ENCODE results near the gene SQOR. TPM values are rescaled to one million over a fixed set of nuclear protein-coding genes. Genes with fewer than 3 reads are reported as not detected.
A peak's percentile ranks its signal among the peaks of the same experiment; 100 is the strongest.

SQOR gene
- total and polyA plus RNA-seq, 2 experiments from 2014 or later: 0.23 TPM; not detected in 1

DNA sequence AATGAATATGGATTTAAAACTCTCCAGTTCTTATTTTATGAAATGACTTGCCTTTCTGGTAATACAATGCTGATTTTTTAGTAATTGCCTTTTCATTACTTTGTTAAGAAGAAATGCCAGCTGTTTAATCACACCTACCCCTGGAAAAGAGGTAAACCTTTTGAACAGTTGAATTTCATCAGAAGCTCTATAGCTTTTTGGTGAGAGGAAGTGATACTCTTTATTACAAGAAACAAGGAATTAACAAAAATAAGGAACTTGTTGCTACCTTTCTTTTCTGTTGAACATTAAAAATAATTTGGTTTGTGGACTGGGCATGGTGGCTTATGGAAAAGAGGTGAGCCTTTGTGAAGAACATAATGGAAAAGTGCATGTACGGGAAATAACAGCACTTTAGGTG lies 28.0 kb upstream of the SQOR start:
- ATAC-seq (no peak), DNase-seq (ENCODE audit: low spot score) (no peak)
- Histone ChIP-seq H3K9me2 (ENCODE audit: insufficient read depth) (no peaks in the 10 kb centered on the region), H3K4me2 (no peak overlapping the region), H4K20me1 (replicated peaks; ENCODE audit: insufficient read depth) (peaks cover 8% of the 10 kb centered on the region), H3K4me1 (ENCODE audit: insufficient read depth) (no peaks in the 10 kb centered on the region), H3K79me2 (replicated peaks; ENCODE audit: insufficient read depth) (peaks cover 6% of the 10 kb centered on the region; the same call in 1 of the 2 replicates), H3K27ac (ENCODE audit: low read depth) (no peak overlapping the region), H3F3A (replicated peaks; ENCODE audit: low read depth) (no peaks in the 10 kb centered on the region), H3K36me3 (ENCODE audit: insufficient read depth) (no peaks in the 10 kb centered on the region), H3K4me3 (no peak overlapping the region), H2AFZ (no peak overlapping the region), H3K27me3 (ENCODE audit: insufficient read depth) (no peaks in the 10 kb centered on the region)
- Mint-ChIP-seq H3K4me1 (no peaks in the 10 kb centered on the region), H3K27me3 (ENCODE audit: insufficient read depth, low read depth, poor library complexity) (no peaks in the 10 kb centered on the region), H3K9me3 (no peaks in the 10 kb centered on the region), H3K4me3 (no peak overlapping the region), H3K36me3 (ENCODE audit: low read depth) (peaks cover 7% of the 10 kb centered on the region; the same call in 2 of the 3 replicates), H3K27ac (no peak overlapping the region)
- TF ChIP-seq, protein P1, sequence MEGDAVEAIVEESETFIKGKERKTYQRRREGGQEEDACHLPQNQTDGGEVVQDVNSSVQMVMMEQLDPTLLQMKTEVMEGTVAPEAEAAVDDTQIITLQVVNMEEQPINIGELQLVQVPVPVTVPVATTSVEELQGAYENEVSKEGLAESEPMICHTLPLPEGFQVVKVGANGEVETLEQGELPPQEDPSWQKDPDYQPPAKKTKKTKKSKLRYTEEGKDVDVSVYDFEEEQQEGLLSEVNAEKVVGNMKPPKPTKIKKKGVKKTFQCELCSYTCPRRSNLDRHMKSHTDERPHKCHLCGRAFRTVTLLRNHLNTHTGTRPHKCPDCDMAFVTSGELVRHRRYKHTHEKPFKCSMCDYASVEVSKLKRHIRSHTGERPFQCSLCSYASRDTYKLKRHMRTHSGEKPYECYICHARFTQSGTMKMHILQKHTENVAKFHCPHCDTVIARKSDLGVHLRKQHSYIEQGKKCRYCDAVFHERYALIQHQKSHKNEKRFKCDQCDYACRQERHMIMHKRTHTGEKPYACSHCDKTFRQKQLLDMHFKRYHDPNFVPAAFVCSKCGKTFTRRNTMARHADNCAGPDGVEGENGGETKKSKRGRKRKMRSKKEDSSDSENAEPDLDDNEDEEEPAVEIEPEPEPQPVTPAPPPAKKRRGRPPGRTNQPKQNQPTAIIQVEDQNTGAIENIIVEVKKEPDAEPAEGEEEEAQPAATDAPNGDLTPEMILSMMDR (conservative IDR thresholded peaks at IDR 0.05; ENCODE audit: low read depth in 2 of 2): no peak

DNA sequence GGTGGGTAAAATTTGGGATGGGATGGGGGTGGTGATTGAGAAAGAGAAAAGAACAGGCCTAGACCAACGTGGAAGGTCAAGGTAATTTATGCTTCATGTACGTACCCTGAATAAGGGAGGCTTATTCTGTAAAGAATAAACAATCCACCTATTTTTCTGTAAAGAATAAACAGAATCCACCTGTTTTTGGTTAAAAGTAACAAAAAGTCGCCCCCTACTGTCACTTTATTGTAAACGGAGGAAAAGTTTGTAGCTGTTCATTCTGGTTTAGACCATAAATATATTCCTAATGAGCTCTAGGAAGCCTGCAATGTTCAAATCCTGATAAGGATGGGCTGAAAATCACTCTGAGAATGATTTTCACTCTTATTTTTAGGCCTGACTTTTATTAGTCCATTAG lies 23.5 kb upstream of the SQOR start:
- H3K36me3 ChIP-seq (ENCODE audit: insufficient read depth): no peaks in the 10 kb centered on the region
- H3K79me2 ChIP-seq (replicated peaks; ENCODE audit: insufficient read depth): no peaks in the 10 kb centered on the region
- H3K4me3 Mint-ChIP-seq: no peak overlapping the region
- no peak overlapping the region for H3K27ac ChIP-seq (ENCODE audit: low read depth)
- H3K36me3 Mint-ChIP-seq (ENCODE audit: low read depth): peaks cover under 1% of the 10 kb centered on the region; the same call in 1 of the 3 replicates
- no peak overlapping the region for H2AFZ ChIP-seq
- no peaks in the 10 kb centered on the region for H3K4me1 Mint-ChIP-seq
- H4K20me1 ChIP-seq (replicated peaks; ENCODE audit: insufficient read depth): 0 out of 2 replicates have a peak, but pooled peaks cover 3% of the 10 kb centered on the region
- H3K4me1 ChIP-seq (ENCODE audit: insufficient read depth): no peaks in the 10 kb centered on the region
- DNase-seq (ENCODE audit: low spot score) (peak; percentile 67), ATAC-seq (no peak)
- no peaks in the 10 kb centered on the region for H3K9me3 Mint-ChIP-seq
- no peaks in the 10 kb centered on the region for H3K27me3 ChIP-seq (ENCODE audit: insufficient read depth)
- no peaks in the 10 kb centered on the region for H3F3A ChIP-seq (replicated peaks; ENCODE audit: low read depth)
- no peaks in the 10 kb centered on the region for H3K9me2 ChIP-seq (ENCODE audit: insufficient read depth)
- no peak overlapping the region for H3K4me2 ChIP-seq
- no peak for TF ChIP-seq POLR2AphosphoS5 (IDR thresholded peaks at IDR 0.05; ENCODE audit: low read depth)
- TF ChIP-seq, protein P1 (conservative IDR thresholded peaks at IDR 0.05; ENCODE audit: low read depth in 2 of 2): peak in 1 of 2 experiments; percentile 69; a peak in 3 of 4 replicates
- H3K27ac Mint-ChIP-seq: no peak overlapping the region
- H3K27me3 Mint-ChIP-seq (ENCODE audit: insufficient read depth, low read depth, poor library complexity): peaks cover 4% of the 10 kb centered on the region
- no peak overlapping the region for H3K4me3 ChIP-seq

DNA sequence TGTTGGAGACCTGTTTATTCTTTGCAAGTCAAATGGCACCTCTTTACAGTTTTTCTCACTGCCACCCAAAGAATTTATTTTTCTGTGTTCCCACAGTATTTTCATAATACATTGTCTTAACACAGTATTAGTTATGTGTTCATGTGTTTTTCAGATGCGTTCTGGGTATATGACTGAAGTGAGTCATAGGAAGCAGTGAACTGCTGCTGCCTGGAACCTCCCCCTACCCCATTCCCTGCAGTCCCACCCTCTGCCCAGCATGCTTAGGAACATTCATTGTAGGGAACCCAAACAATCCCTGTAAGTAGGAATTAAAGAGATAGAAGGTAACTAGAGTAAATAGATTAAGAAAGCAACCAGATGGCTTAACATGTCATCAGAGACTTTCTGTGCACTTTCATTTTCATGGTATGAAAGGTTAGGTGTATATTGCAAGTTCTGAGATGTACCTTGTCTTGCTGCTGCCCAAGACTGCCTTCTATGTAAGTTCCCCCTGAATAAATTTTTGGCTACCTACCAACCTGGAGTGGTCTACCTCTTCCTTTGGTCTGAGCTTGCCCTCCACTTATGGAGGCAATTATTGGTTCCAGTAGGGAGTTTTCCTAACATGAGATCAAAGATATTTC lies 21.9 kb upstream of the SQOR start:
- Histone ChIP-seq H2AFZ (no peak overlapping the region), H3K9me2 (ENCODE audit: insufficient read depth) (no peaks in the 10 kb centered on the region), H3F3A (replicated peaks; ENCODE audit: low read depth) (no peaks in the 10 kb centered on the region), H3K4me2 (no peak overlapping the region), H3K36me3 (ENCODE audit: insufficient read depth) (no peaks in the 10 kb centered on the region), H3K27ac (ENCODE audit: low read depth) (no peak overlapping the region), H3K4me1 (ENCODE audit: insufficient read depth) (0 out of 2 replicates have a peak, but pooled peaks cover 5% of the 10 kb centered on the region), H4K20me1 (replicated peaks; ENCODE audit: insufficient read depth) (0 out of 2 replicates have a peak, but pooled peaks cover 3% of the 10 kb centered on the region), H3K4me3 (no peak overlapping the region), H3K79me2 (replicated peaks; ENCODE audit: insufficient read depth) (no peaks in the 10 kb centered on the region), H3K27me3 (ENCODE audit: insufficient read depth) (no peaks in the 10 kb centered on the region)
- Mint-ChIP-seq H3K4me1 (no peaks in the 10 kb centered on the region), H3K4me3 (no peak overlapping the region), H3K27me3 (ENCODE audit: insufficient read depth, low read depth, poor library complexity) (peaks cover 4% of the 10 kb centered on the region), H3K36me3 (ENCODE audit: low read depth) (no peaks in the 10 kb centered on the region), H3K27ac (no peak overlapping the region), H3K9me3 (no peaks in the 10 kb centered on the region)
- DNase-seq (ENCODE audit: low spot score): no peak
- TF ChIP-seq, protein P2, sequence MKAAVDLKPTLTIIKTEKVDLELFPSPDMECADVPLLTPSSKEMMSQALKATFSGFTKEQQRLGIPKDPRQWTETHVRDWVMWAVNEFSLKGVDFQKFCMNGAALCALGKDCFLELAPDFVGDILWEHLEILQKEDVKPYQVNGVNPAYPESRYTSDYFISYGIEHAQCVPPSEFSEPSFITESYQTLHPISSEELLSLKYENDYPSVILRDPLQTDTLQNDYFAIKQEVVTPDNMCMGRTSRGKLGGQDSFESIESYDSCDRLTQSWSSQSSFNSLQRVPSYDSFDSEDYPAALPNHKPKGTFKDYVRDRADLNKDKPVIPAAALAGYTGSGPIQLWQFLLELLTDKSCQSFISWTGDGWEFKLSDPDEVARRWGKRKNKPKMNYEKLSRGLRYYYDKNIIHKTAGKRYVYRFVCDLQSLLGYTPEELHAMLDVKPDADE (IDR thresholded peaks at IDR 0.05): no peak
- no peak for TF ChIP-seq NANOG (IDR thresholded peaks at IDR 0.05; ENCODE audit: borderline replicate concordance)
- TF ChIP-seq, protein P3, sequence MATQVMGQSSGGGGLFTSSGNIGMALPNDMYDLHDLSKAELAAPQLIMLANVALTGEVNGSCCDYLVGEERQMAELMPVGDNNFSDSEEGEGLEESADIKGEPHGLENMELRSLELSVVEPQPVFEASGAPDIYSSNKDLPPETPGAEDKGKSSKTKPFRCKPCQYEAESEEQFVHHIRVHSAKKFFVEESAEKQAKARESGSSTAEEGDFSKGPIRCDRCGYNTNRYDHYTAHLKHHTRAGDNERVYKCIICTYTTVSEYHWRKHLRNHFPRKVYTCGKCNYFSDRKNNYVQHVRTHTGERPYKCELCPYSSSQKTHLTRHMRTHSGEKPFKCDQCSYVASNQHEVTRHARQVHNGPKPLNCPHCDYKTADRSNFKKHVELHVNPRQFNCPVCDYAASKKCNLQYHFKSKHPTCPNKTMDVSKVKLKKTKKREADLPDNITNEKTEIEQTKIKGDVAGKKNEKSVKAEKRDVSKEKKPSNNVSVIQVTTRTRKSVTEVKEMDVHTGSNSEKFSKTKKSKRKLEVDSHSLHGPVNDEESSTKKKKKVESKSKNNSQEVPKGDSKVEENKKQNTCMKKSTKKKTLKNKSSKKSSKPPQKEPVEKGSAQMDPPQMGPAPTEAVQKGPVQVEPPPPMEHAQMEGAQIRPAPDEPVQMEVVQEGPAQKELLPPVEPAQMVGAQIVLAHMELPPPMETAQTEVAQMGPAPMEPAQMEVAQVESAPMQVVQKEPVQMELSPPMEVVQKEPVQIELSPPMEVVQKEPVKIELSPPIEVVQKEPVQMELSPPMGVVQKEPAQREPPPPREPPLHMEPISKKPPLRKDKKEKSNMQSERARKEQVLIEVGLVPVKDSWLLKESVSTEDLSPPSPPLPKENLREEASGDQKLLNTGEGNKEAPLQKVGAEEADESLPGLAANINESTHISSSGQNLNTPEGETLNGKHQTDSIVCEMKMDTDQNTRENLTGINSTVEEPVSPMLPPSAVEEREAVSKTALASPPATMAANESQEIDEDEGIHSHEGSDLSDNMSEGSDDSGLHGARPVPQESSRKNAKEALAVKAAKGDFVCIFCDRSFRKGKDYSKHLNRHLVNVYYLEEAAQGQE (IDR thresholded peaks at IDR 0.05; ENCODE audit: unreplicated experiment): no peak
- TF ChIP-seq JUNB (IDR thresholded peaks at IDR 0.05; ENCODE audit: unreplicated experiment): no peak
- no peak for ATAC-seq

Measured in GM23338 (cell line).